ENCODE results near the gene LSM2. TPM values are rescaled to one million over a fixed set of nuclear protein-coding genes. Genes with fewer than 3 reads are reported as not detected.
"Not testable (repeated sequence)": the region's sequence is repeated elsewhere in the genome, so short reads cannot be mapped to it uniquely, and the experiment has no call there.

Gene LSM2
- total RNA-seq, 4 donors from 2014 or later: 23.5 to 43.0 (median 34.8) TPM

- Histone ChIP-seq H3K4me3 (no peak overlapping the region), H3K27ac (no peak overlapping the region), H3K27me3 (no peaks in the 10 kb centered on the region), H3K4me1 (peaks cover 0 to 4% (median 0%) of the 10 kb centered on the region in 4 donors), H3K36me3 (no peaks in the 10 kb centered on the region), H3K9me3 (no peaks in the 10 kb centered on the region)
- in situ Hi-C loops (cut with MboI; ENCODE audit: low pct_ligation_motif_present in 1 of 4, low pct_unique_long_range_greater_than_20kb in 1 of 4, low sequenced_read_pairs in 3 of 4): no loop called here
- WGBS, 2 donors (ENCODE audit: low coverage in 1 of 2): 81% methylated on average over 2 of the region's 2 CpGs; no CpG with 5 or more reads in 1 of the 2 donors
- TF ChIP-seq POLR2AphosphoS5 (IDR thresholded peaks at IDR 0.05): no peak
- TF ChIP-seq EP300 (IDR thresholded peaks at IDR 0.05; ENCODE audit: low read depth): no peak
- TF ChIP-seq, protein P1, sequence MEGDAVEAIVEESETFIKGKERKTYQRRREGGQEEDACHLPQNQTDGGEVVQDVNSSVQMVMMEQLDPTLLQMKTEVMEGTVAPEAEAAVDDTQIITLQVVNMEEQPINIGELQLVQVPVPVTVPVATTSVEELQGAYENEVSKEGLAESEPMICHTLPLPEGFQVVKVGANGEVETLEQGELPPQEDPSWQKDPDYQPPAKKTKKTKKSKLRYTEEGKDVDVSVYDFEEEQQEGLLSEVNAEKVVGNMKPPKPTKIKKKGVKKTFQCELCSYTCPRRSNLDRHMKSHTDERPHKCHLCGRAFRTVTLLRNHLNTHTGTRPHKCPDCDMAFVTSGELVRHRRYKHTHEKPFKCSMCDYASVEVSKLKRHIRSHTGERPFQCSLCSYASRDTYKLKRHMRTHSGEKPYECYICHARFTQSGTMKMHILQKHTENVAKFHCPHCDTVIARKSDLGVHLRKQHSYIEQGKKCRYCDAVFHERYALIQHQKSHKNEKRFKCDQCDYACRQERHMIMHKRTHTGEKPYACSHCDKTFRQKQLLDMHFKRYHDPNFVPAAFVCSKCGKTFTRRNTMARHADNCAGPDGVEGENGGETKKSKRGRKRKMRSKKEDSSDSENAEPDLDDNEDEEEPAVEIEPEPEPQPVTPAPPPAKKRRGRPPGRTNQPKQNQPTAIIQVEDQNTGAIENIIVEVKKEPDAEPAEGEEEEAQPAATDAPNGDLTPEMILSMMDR (IDR thresholded peaks at IDR 0.05): no peak
- TF ChIP-seq POLR2A (IDR thresholded peaks at IDR 0.05): no peak
- intact Hi-C loops (cut with DNase I; ENCODE audit: low total_unique reads): no loop called here
- no peak for DNase-seq
Observed at GRCh38 chr6:31847276-31847978, 40.7 kb upstream of the LSM2 start.

DNA sequence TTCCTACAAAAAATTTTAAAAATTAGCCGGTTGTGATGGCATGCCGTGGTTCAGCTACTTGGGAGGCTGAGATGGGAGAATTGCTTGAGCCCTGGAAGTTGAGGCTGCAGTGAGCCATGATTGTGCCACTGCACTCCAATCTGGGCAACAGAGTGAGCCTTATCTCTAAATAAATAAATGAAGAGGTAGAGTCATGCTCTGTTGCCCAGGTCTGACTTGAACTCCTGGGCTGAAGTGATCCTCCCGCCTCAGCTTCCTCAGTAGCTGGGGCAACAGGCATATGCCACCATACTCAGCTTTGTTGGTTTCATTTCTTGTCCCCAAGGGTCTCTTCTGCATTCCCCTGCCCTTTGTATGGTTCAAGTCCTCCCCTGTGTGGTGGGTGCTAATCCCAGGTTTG is 37.7 kb upstream of the LSM2 start:
- DNase-seq: no peak
- no peak for TF ChIP-seq POLR2A (IDR thresholded peaks at IDR 0.05)
- no peak for TF ChIP-seq POLR2AphosphoS5 (IDR thresholded peaks at IDR 0.05)
- TF ChIP-seq, protein P1 (IDR thresholded peaks at IDR 0.05): no peak
- no peak for TF ChIP-seq EP300 (IDR thresholded peaks at IDR 0.05; ENCODE audit: low read depth)
- no peak overlapping the region for H3K4me3 ChIP-seq
- WGBS, 2 donors (ENCODE audit: low coverage in 1 of 2): 90% methylated on average over 3 of the region's 3 CpGs; no CpG with 5 or more reads in 1 of the 2 donors
- intact Hi-C loops (cut with DNase I; ENCODE audit: low total_unique reads): no loop called here
- in situ Hi-C loops (cut with MboI; ENCODE audit: low pct_ligation_motif_present in 1 of 4, low pct_unique_long_range_greater_than_20kb in 1 of 4, low sequenced_read_pairs in 3 of 4): no loop called here
- H3K4me1 ChIP-seq: no peaks in the 10 kb centered on the region
- peaks cover 0 to 19% (median 8%) of the 10 kb centered on the region in 4 donors for H3K36me3 ChIP-seq
- no peaks in the 10 kb centered on the region for H3K27me3 ChIP-seq
- no peaks in the 10 kb centered on the region for H3K9me3 ChIP-seq
- no peak overlapping the region for H3K27ac ChIP-seq

GRCh38 chr6:31842053-31842452 is 35.3 kb upstream of the LSM2 start:
- Histone ChIP-seq H3K27me3 (no peaks in the 10 kb centered on the region), H3K27ac (no peak overlapping the region), H3K4me3 (no peak overlapping the region), H3K4me1 (peaks cover 4 to 24% (median 18%) of the 10 kb centered on the region in 4 donors), H3K9me3 (no peaks in the 10 kb centered on the region), H3K36me3 (peaks cover 0 to 36% (median 18%) of the 10 kb centered on the region in 4 donors)
- WGBS, 2 donors (ENCODE audit: low coverage in 1 of 2): 75% methylated on average over 9 of the region's 9 CpGs; no CpG with 5 or more reads in 1 of the 2 donors
- no peak for DNase-seq
- intact Hi-C loops (cut with DNase I; ENCODE audit: low total_unique reads) (no loop called here), in situ Hi-C loops (cut with MboI; ENCODE audit: low pct_ligation_motif_present in 1 of 4, low pct_unique_long_range_greater_than_20kb in 1 of 4, low sequenced_read_pairs in 3 of 4) (no loop called here)
- TF ChIP-seq POLR2AphosphoS5 (IDR thresholded peaks at IDR 0.05): no peak
- TF ChIP-seq EP300 (IDR thresholded peaks at IDR 0.05; ENCODE audit: low read depth): no peak
- no peak for TF ChIP-seq POLR2A (IDR thresholded peaks at IDR 0.05)
- TF ChIP-seq, protein P1 (IDR thresholded peaks at IDR 0.05): no peak

DNA sequence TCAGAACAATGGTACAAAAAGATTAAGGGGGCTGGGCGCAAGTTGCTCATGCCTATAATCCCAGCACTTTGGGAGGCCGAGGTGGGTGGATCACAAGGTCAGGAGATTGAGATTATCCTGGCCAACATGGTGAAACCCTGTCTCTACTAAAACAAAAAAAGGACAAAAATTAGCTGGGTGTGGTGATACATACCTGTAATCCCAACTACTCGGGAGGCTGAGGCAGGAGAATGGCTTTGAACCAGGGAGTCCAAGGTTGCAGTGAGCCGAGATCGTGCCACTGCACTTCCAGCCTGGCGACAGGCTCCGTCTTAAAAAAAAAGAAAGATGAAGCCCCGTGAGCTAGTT is 33.0 kb upstream of the LSM2 start:
- peaks cover 0 to 36% (median 18%) of the 10 kb centered on the region in 4 donors for H3K36me3 ChIP-seq
- DNase-seq; in situ Hi-C loops (cut with MboI; ENCODE audit: low pct_ligation_motif_present in 1 of 4, low pct_unique_long_range_greater_than_20kb in 1 of 4, low sequenced_read_pairs in 3 of 4); H3K9me3 ChIP-seq; H3K4me3 ChIP-seq; H3K27me3 ChIP-seq; H3K27ac ChIP-seq: not testable (repeated sequence)
- intact Hi-C loops (cut with DNase I; ENCODE audit: low total_unique reads): loop anchor here (10.0 kb wide), 1 partner anchor 155 kb away; the partner anchor contains the start of gene LY6G5C
- 88 to 90% methylated on average over 5 to 8 of the region's 8 CpGs for WGBS, 2 donors (ENCODE audit: low coverage in 1 of 2)
- peaks cover 9 to 42% (median 34%) of the 10 kb centered on the region in 4 donors for H3K4me1 ChIP-seq

Data from transverse colon (tissue), 4 donors.